ENCODE results near the gene CNPY1.

Gene CNPY1

GRCh38 chr7:155509359-155509724 lies 37.0 kb downstream of the CNPY1 start:
- DNase-seq (no peak), ATAC-seq (ENCODE audit: insufficient read depth, low read depth) (no peak)
- H4K20me1 ChIP-seq (ENCODE audit: insufficient read depth, low read length), result no peaks in the 10 kb centered on the region
- no peak overlapping the region for H3K4me2 ChIP-seq (ENCODE audit: insufficient read depth, low read length)
- H3K9me3 ChIP-seq (ENCODE audit: insufficient read depth, low read length, severe bottlenecking), result no peaks in the 10 kb centered on the region
- no peaks in the 10 kb centered on the region for H3K79me2 ChIP-seq (ENCODE audit: insufficient read depth, low read length)
- no peak for TF ChIP-seq CTCF (IDR thresholded peaks at IDR 0.05; ENCODE audit: borderline replicate concordance, extremely low read depth, low read length, poor library complexity, severe bottlenecking)
- TF ChIP-seq EZH2 (IDR thresholded peaks at IDR 0.05; ENCODE audit: borderline replicate concordance, low read depth, low read length, severe bottlenecking), result no peak
- H3K4me1 ChIP-seq (ENCODE audit: insufficient read depth, low read length), result no peaks in the 10 kb centered on the region; the same call in 1 of the 2 replicates
- no peak overlapping the region for H3K4me3 ChIP-seq (ENCODE audit: low read depth in 1 of 2, low read length in 2 of 2)
- no peak overlapping the region for H3K27ac ChIP-seq (ENCODE audit: low read length)
- no peaks in the 10 kb centered on the region for H3K36me3 ChIP-seq (ENCODE audit: insufficient read depth, low read length)
- no peak overlapping the region for H2AFZ ChIP-seq (ENCODE audit: low read depth, low read length)
- H3K9ac ChIP-seq (ENCODE audit: low read depth, low read length), result no peak overlapping the region
- peaks cover 61% of the 10 kb centered on the region for H3K27me3 ChIP-seq (ENCODE audit: insufficient read depth, low read length, poor library complexity)

DNA sequence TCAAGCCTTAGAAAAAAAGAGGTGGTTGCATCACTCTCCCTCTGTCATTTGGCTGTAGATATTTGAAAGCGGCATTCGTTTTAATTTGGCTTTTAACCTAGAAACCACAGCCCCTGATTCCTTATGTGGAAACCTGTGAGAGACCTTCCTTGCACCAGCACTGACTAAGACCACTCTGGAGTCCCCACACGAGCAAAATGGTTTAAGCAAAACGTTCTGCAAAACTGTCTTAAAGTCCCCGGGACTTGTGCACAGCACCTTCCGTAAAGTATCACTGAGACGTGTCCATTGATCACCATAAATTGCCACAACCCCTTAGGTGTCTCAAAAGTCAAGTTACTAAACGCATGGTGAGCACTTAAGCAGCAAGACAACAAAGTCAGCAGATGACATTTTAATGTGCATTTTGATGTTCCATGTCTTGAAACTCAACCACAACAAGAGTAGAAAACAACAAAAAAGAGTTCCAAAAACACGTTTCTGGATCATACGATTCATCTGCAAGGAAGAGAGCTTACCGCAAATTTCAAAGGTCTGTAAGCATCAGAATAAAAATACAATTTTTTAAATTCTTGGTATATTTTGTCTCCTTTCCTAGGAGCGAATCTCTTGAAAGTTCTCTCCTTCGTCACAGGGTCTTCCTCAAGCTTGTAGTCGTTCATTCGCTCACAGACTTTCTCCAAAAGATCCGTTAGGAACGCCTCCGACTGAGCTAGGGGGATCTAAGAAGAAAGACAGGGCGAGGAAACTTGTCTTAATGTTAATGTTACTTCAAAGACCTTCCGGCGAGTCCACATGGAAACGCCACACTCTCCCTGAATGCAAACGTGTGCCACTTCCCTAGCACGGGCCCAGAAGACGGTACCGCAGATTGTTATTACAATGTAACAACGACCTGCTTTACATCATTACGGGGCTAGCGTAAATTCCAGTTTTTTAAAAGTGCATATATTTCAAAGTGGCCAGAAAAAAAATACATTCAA lies 37.7 kb downstream of the CNPY1 start:
- no peak overlapping the region for H3K4me3 ChIP-seq (ENCODE audit: low read depth in 1 of 2, low read length in 2 of 2)
- ATAC-seq (ENCODE audit: insufficient read depth, low read depth) (no peak), DNase-seq (no peak)
- no peaks in the 10 kb centered on the region for H3K36me3 ChIP-seq (ENCODE audit: insufficient read depth, low read length)
- H3K4me2 ChIP-seq (ENCODE audit: insufficient read depth, low read length), result no peak overlapping the region
- no peaks in the 10 kb centered on the region for H3K79me2 ChIP-seq (ENCODE audit: insufficient read depth, low read length)
- peaks cover 55% of the 10 kb centered on the region for H3K27me3 ChIP-seq (ENCODE audit: insufficient read depth, low read length, poor library complexity)
- H4K20me1 ChIP-seq (ENCODE audit: insufficient read depth, low read length), result no peaks in the 10 kb centered on the region
- H3K27ac ChIP-seq (ENCODE audit: low read length), result no peak overlapping the region
- no peak overlapping the region for H2AFZ ChIP-seq (ENCODE audit: low read depth, low read length)
- TF ChIP-seq CTCF (IDR thresholded peaks at IDR 0.05; ENCODE audit: borderline replicate concordance, extremely low read depth, low read length, poor library complexity, severe bottlenecking) (no peak), EZH2 (IDR thresholded peaks at IDR 0.05; ENCODE audit: borderline replicate concordance, low read depth, low read length, severe bottlenecking) (no peak)
- H3K9me3 ChIP-seq (ENCODE audit: insufficient read depth, low read length, severe bottlenecking), result no peaks in the 10 kb centered on the region
- no peaks in the 10 kb centered on the region; the same call in 1 of the 2 replicates for H3K4me1 ChIP-seq (ENCODE audit: insufficient read depth, low read length)
- H3K9ac ChIP-seq (ENCODE audit: low read depth, low read length), result no peak overlapping the region

DNA sequence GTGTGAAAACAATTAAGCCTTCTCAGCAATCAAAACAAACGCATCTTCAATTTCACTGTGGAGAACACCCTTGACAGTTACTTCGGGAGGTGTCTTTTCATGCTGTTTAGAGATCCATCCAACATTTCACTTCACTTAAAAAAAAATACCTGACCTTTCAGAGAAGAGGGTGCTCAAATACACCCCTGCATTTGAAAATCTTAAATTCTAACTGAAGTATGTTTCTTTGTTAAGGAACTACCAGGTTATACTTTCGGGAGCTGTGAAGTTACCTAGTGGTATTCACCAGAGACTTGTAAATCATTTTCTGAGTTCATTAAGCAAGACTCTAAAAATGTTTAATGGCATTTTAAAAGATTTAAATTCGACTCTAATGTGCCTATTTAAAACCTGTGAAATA lies 38.8 kb downstream of the CNPY1 start:
- Histone ChIP-seq H3K27me3 (ENCODE audit: insufficient read depth, low read length, poor library complexity) (peaks cover 58% of the 10 kb centered on the region), H3K4me3 (ENCODE audit: low read depth in 1 of 2, low read length in 2 of 2) (no peak overlapping the region), H3K4me2 (ENCODE audit: insufficient read depth, low read length) (no peak overlapping the region), H4K20me1 (ENCODE audit: insufficient read depth, low read length) (no peaks in the 10 kb centered on the region), H3K79me2 (ENCODE audit: insufficient read depth, low read length) (no peaks in the 10 kb centered on the region), H3K9me3 (ENCODE audit: insufficient read depth, low read length, severe bottlenecking) (no peaks in the 10 kb centered on the region), H2AFZ (ENCODE audit: low read depth, low read length) (no peak overlapping the region), H3K27ac (ENCODE audit: low read length) (no peak overlapping the region), H3K36me3 (ENCODE audit: insufficient read depth, low read length) (no peaks in the 10 kb centered on the region), H3K9ac (ENCODE audit: low read depth, low read length) (no peak overlapping the region), H3K4me1 (ENCODE audit: insufficient read depth, low read length) (no peaks in the 10 kb centered on the region; the same call in 1 of the 2 replicates)
- no peak for DNase-seq
- no peak for ATAC-seq (ENCODE audit: insufficient read depth, low read depth)
- TF ChIP-seq EZH2 (IDR thresholded peaks at IDR 0.05; ENCODE audit: borderline replicate concordance, low read depth, low read length, severe bottlenecking), result no peak
- TF ChIP-seq CTCF (IDR thresholded peaks at IDR 0.05; ENCODE audit: borderline replicate concordance, extremely low read depth, low read length, poor library complexity, severe bottlenecking), result no peak

All from DND-41 (cell line).